Epithelial cell of alveolus of lung (primary cell): ENCODE results near the gene SMIM28. TPM values are rescaled to one million over a fixed set of nuclear protein-coding genes. Genes with fewer than 3 reads are reported as not detected.

ENCODE experiments used
- total RNA-seq: library from RNA; depleted of rRNA; stranded (reverse); fragments of >200 nt; gene quantifications from 2 replicates; pipeline ENCODE4 v1.2.1, GENCODE V29; 2015

The SMIM28 gene
- total RNA-seq = not detected in 2 replicates

GRCh38 chr6:138377844-138378243 is at the start of gene SMIM28:
TSS of gene SMIM28 (plus strand) at chr6:138377905. CDS start at chr6:138378073, 168 bp downstream.

DNA sequence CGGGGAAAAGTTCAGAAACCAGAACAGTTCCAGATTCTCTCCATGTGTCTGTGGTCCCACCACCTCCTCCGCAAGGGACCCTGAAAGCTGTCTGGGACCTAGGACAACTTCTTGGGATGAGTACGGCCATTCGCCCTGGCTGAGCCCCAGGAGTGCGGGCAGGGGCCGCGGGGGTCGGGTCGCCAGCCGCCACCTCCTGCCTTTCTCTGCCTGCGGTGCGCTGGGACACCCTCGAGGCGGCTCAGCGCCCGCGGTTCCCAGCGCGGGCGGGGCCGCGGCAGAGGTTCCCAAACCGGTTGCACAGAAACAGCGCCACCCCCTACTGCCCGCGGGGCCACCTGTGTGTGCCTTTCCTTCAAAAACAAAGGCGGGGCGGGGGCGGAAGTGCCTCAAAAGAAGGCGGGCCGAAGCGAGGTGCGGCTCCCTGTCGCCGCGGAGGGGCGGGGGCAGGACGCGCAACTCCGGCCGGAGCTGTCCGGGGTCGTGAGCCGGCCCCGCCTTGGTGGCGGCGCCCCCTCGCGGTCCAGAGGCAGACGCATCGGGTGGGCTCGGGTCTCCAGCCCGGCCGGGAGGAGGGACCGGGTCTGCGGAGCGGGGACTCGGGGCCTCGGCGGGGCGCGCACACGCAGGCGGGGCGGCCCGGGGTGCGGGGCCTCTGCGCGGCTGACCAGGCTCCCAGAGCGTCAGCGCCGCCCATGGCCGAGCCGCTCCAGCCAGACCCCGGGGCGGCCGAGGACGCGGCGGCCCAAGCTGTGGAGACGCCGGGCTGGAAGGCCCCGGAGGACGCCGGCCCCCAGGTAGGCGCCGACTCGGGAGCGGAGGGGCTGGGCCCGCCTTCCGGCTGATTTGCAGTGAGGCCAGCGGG is 26.3 kb downstream of the SMIM28 start, which contains the start of gene HEBP2:
TSS of gene HEBP2 (plus strand) at position 423 of the 865 bp plus-strand sequence. CDS start at position 696, 273 bp downstream.

Other genes starting within 250 kb of the SMIM28 start
- 0.08 and 0.39 TPM in 2 replicates for gene ARFGEF3, start 216.0 kb upstream of the SMIM28 start, total RNA-seq
- not detected in 2 replicates for gene PBOV1, start 159.4 kb upstream of the SMIM28 start, total RNA-seq
- 52.6 and 70.2 TPM in 2 replicates for gene HEBP2, start 26.3 kb downstream of the SMIM28 start, total RNA-seq
- gene NHSL1, start 121.6 kb downstream of the SMIM28 start, total RNA-seq = 15.1 and 22.0 TPM in 2 replicates